GM19452 (cell line): ENCODE results near the gene TATDN2.

Source experiments
- ATAC-seq: cut with Tn5 transposase; IDR thresholded peaks from one replicate; pipeline ENCODE4 v1.9.1; 2021; ENCODE audit not compliant: unreplicated experiment

The TATDN2 gene

GRCh38 chr3:10315101-10315500 lies 66.8 kb downstream of the TATDN2 start:
- no peak for ATAC-seq

- ATAC-seq: no peak
Measured at GRCh38 chr3:10315771-10316344, 67.6 kb downstream of the TATDN2 start.

- ATAC-seq: no peak
Measured at GRCh38 chr3:10317311-10317960, 69.2 kb downstream of the TATDN2 start.

- ATAC-seq: no peak
Measured at GRCh38 chr3:10317961-10318350, 69.7 kb downstream of the TATDN2 start.

- no peak for ATAC-seq
Measured at GRCh38 chr3:10319251-10319650, 71.0 kb downstream of the TATDN2 start.

GRCh38 chr3:10319804-10320203 lies 71.5 kb downstream of the TATDN2 start:
- no peak for ATAC-seq

- no peak for ATAC-seq
Measured at GRCh38 chr3:10320320-10320677, 72.0 kb downstream of the TATDN2 start.

- no peak for ATAC-seq
Measured at GRCh38 chr3:10321630-10322351, 73.5 kb downstream of the TATDN2 start.

GRCh38 chr3:10322352-10322710 lies 74.1 kb downstream of the TATDN2 start:
- no peak for ATAC-seq

- ATAC-seq: no peak
Measured at GRCh38 chr3:10327592-10327991, 79.3 kb downstream of the TATDN2 start.

GRCh38 chr3:10328460-10329071 lies 80.3 kb downstream of the TATDN2 start:
- no peak for ATAC-seq

GRCh38 chr3:10329495-10330015 lies 81.3 kb downstream of the TATDN2 start:
- no peak for ATAC-seq

- no peak for ATAC-seq
Measured at GRCh38 chr3:10330319-10330718, 82.1 kb downstream of the TATDN2 start.
